Activated T-cell treated with anti-CD3 and anti-CD28 coated beads for 48 hours (primary cell): ENCODE data around the gene RYR3.

Experiments used
- DNase-seq: peaks from one replicate; pipeline ENCODE4 v3.0.0-alpha.2; 2020; ENCODE audit warnings: low read depth

RYR3 gene

GRCh38 chr15:33649217-33649933, 338.6 kb downstream of the RYR3 start:
- DNase-seq, result peak; percentile 7

GRCh38 chr15:33654860-33655259, 344.1 kb downstream of the RYR3 start:
- no peak for DNase-seq

GRCh38 chr15:33655488-33655887, 344.7 kb downstream of the RYR3 start:
- DNase-seq, result no peak

GRCh38 chr15:33656168-33656567, 345.4 kb downstream of the RYR3 start:
- DNase-seq, result no peak

GRCh38 chr15:33660151-33660550, 349.4 kb downstream of the RYR3 start:
- no peak for DNase-seq

GRCh38 chr15:33662014-33662413, 351.2 kb downstream of the RYR3 start:
- no peak for DNase-seq

- no peak for DNase-seq
Measured at GRCh38 chr15:33664947-33665346, 354.2 kb downstream of the RYR3 start.

GRCh38 chr15:33670567-33670966, 359.8 kb downstream of the RYR3 start:
- DNase-seq, result no peak

GRCh38 chr15:33671456-33671855, 360.7 kb downstream of the RYR3 start:
- no peak for DNase-seq

GRCh38 chr15:33675246-33675645, 364.5 kb downstream of the RYR3 start:
- DNase-seq, result no peak

- DNase-seq, result no peak
Measured at GRCh38 chr15:33677238-33677830, 366.6 kb downstream of the RYR3 start.

- no peak for DNase-seq
Measured at GRCh38 chr15:33678176-33678575, 367.4 kb downstream of the RYR3 start.

GRCh38 chr15:33678602-33679001, 367.8 kb downstream of the RYR3 start:
- DNase-seq, result no peak

GRCh38 chr15:33679061-33679460, 368.3 kb downstream of the RYR3 start:
- DNase-seq, result no peak

- DNase-seq, result no peak
Measured at GRCh38 chr15:33680336-33680735, 369.6 kb downstream of the RYR3 start.

- no peak for DNase-seq
Measured at GRCh38 chr15:33693166-33693800, 382.5 kb downstream of the RYR3 start.

- DNase-seq, result no peak
Measured at GRCh38 chr15:33698126-33698525, 387.4 kb downstream of the RYR3 start.

- DNase-seq, result no peak
Measured at GRCh38 chr15:33699145-33699544, 388.4 kb downstream of the RYR3 start.

GRCh38 chr15:33699691-33700447, 389.1 kb downstream of the RYR3 start:
- no peak for DNase-seq

- DNase-seq, result peak; percentile 46
Measured at GRCh38 chr15:33700695-33701303, 390.0 kb downstream of the RYR3 start.

GRCh38 chr15:33701304-33701696, 390.5 kb downstream of the RYR3 start:
- no peak for DNase-seq

- no peak for DNase-seq
Measured at GRCh38 chr15:33706173-33706572, 395.4 kb downstream of the RYR3 start.
